NT2/D1 (cell line): ENCODE measurements around the gene TPO.

Experiments used
- SUZ12 ChIP-seq: IDR thresholded peaks from 2 replicates; pipeline ENCODE4 v1.6.1; 2011; ENCODE audit not compliant: insufficient read length, insufficient read depth; ENCODE audit errors: extremely low read depth
- YY1 ChIP-seq: IDR thresholded peaks from 2 replicates; pipeline ENCODE4 v1.6.1; 2011; ENCODE audit not compliant: insufficient read length, insufficient read depth
- ZNF274 ChIP-seq: IDR thresholded peaks from 2 replicates; pipeline ENCODE4 v1.6.1; 2011; ENCODE audit warnings: mild to moderate bottlenecking, low read depth, low read length

DNA sequence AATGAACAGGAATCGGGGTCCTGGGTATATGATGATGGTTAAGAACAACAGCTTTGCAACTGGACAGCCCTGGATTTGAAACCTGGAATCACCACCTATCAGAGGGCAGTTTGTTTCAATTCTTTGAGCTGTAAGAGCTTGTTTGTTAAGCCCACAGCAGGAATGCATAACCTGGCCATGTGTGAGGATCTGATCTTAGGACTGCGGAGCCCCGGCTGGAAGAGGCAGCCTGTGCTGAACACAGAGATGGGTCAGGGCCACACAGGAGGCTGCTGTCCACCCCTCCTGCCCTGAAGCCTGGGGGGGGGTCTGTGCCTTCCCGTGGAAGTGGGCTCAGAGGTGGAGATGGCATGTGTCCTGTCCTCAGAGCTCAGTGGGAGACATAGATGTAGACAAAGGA is 24.3 kb downstream of the TPO start:
- TF ChIP-seq ZNF274 (no peak), SUZ12 (no peak), YY1 (no peak)
